HEK293 (cell line): ENCODE results near the gene WNT5B.

Experiments used
- CTCF ChIA-PET: fragments of 350-600 bp; formaldehyde crosslinking; extraction: SDS; loops from one replicate; lab custom pipeline; 2021; ENCODE audit warnings: antibody characterized with exemption; lab: Yijun Ruan, JAX
- POLR2A ChIA-PET: fragments of 300-600 bp; formaldehyde crosslinking; extraction: SDS; loops from one replicate; lab custom pipeline; 2020; ENCODE audit warnings: antibody characterized with exemption, inconsistent platforms; lab: Yijun Ruan, JAX
- H3K27ac ChIP-seq: fragments of 200-500 bp; sonication (Bioruptor generic); 2 replicates; pipeline ENCODE4 v1.5.1; 2014; ENCODE audit warnings: low read depth, low read length, control low read depth, inconsistent platforms; ENCODE audit errors: extremely low read depth
- H3K36me3 ChIP-seq, 2 experiments: fragments of 200-500 bp in 1 of 2; sonication (Bioruptor generic) in 1 of 2; 1 replicate in 1 of 2; 2 replicates in 1 of 2; pipeline ENCODE4 v1.5.1; 2014 to 2017; ENCODE audit warnings: inconsistent platforms in 2 of 2, low read length in 2 of 2; ENCODE audit not compliant: control insufficient read depth in 2 of 2, insufficient read depth in 1 of 2
- H3K4me1 ChIP-seq: fragments of 200-500 bp; sonication (Bioruptor generic); 2 replicates; pipeline ENCODE4 v1.5.1; 2014; ENCODE audit warnings: mild to moderate bottlenecking, low read length, inconsistent platforms; ENCODE audit not compliant: control insufficient read depth, insufficient read depth
- H3K4me3 ChIP-seq: 2 replicates; pipeline ENCODE4 v1.5.1; 2011; ENCODE audit warnings: low read depth, mild to moderate bottlenecking, control low read depth, low read length, moderate library complexity
- H3K9me3 ChIP-seq: fragments of 200-500 bp; sonication (Bioruptor generic); 2 replicates; pipeline ENCODE4 v1.5.1; 2014; ENCODE audit warnings: low read depth, low read length, inconsistent platforms; ENCODE audit not compliant: control insufficient read depth, insufficient read depth
- GLI4 ChIP-seq: fragments of 450-650 bp; formaldehyde crosslinking; IDR thresholded peaks from 2 replicates; pipeline ENCODE4 v1.5.1; 2016; ENCODE audit warnings: missing biosample characterization, missing genetic modification characterization
- HOXD13 ChIP-seq: sonication (generic); formaldehyde crosslinking; IDR thresholded peaks from 2 replicates; pipeline ENCODE4 v1.8.0; 2022; ENCODE audit warnings: missing genetic modification reagents, borderline replicate concordance
- KLF10 ChIP-seq: fragments of 450-650 bp; IDR thresholded peaks from 2 replicates; pipeline ENCODE4 v1.5.1; 2018; ENCODE audit warnings: missing biosample characterization, mild to moderate bottlenecking, missing genetic modification characterization
- MYNN ChIP-seq: fragments of 450-650 bp; formaldehyde crosslinking; IDR thresholded peaks from 2 replicates; pipeline ENCODE4 v1.5.1; 2016; ENCODE audit warnings: missing biosample characterization, missing genetic modification characterization, borderline replicate concordance
- SCRT1 ChIP-seq: fragments of 450-650 bp; formaldehyde crosslinking; IDR thresholded peaks from 2 replicates; pipeline ENCODE4 v1.5.1; 2016; ENCODE audit warnings: missing biosample characterization, missing genetic modification characterization, borderline replicate concordance
- SETDB1 ChIP-seq: IDR thresholded peaks from one replicate; pipeline ENCODE4 v1.6.1; 2017; ENCODE audit warnings: mild to moderate bottlenecking, low read length, moderate library complexity, mixed read lengths; ENCODE audit not compliant: insufficient read length
- SP3 ChIP-seq: fragments of 450-650 bp; formaldehyde crosslinking; IDR thresholded peaks from 2 replicates; pipeline ENCODE4 v1.5.1; 2016; ENCODE audit warnings: missing biosample characterization, missing genetic modification characterization
- ZBTB7A ChIP-seq: fragments of 450-650 bp; formaldehyde crosslinking; IDR thresholded peaks from 2 replicates; pipeline ENCODE4 v1.5.1; 2016; ENCODE audit warnings: low read depth, missing biosample characterization, missing genetic modification characterization
- ZNF157 ChIP-seq: fragments of 450-650 bp; formaldehyde crosslinking; IDR thresholded peaks from 2 replicates; pipeline ENCODE4 v1.5.1; 2016; ENCODE audit warnings: missing biosample characterization, missing genetic modification characterization
- ZNF223 ChIP-seq: fragments of 450-650 bp; formaldehyde crosslinking; IDR thresholded peaks from 2 replicates; pipeline ENCODE4 v1.5.1; 2016; ENCODE audit warnings: missing biosample characterization, missing genetic modification characterization
- ZNF341 ChIP-seq: fragments of 450-650 bp; formaldehyde crosslinking; IDR thresholded peaks from 2 replicates; pipeline ENCODE4; 2016; ENCODE audit warnings: low read depth, missing biosample characterization, missing genetic modification characterization
- ZNF394 ChIP-seq: fragments of 450-650 bp; formaldehyde crosslinking; IDR thresholded peaks from 2 replicates; pipeline ENCODE4 v1.5.1; 2016; ENCODE audit warnings: missing biosample characterization, missing genetic modification characterization, mild to moderate bottlenecking, moderate library complexity, borderline replicate concordance
- ZNF514 ChIP-seq: fragments of 450-650 bp; formaldehyde crosslinking; IDR thresholded peaks from 2 replicates; pipeline ENCODE4 v1.5.1; 2016; ENCODE audit warnings: missing biosample characterization, missing genetic modification characterization
- ZNF549 ChIP-seq: fragments of 450-650 bp; IDR thresholded peaks from 2 replicates; pipeline ENCODE4 v1.5.1; 2018; ENCODE audit warnings: missing biosample characterization, missing genetic modification characterization, mild to moderate bottlenecking, inconsistent platforms, moderate library complexity
- ZNF571 ChIP-seq: fragments of 450-650 bp; formaldehyde crosslinking; IDR thresholded peaks from 2 replicates; pipeline ENCODE4 v1.5.0; 2017; ENCODE audit warnings: missing biosample characterization, missing genetic modification characterization
- ZNF629 ChIP-seq: fragments of 450-650 bp; formaldehyde crosslinking; IDR thresholded peaks from 2 replicates; pipeline ENCODE4 v1.5.1; 2017; ENCODE audit warnings: missing biosample characterization, missing genetic modification characterization
- ZNF664 ChIP-seq: fragments of 450-650 bp; formaldehyde crosslinking; IDR thresholded peaks from 2 replicates; pipeline ENCODE4 v1.5.1; 2016; ENCODE audit warnings: missing biosample characterization, missing genetic modification characterization
- ZNF785 ChIP-seq: fragments of 450-650 bp; formaldehyde crosslinking; IDR thresholded peaks from 2 replicates; pipeline ENCODE4 v1.5.1; 2016; ENCODE audit warnings: missing biosample characterization, missing genetic modification characterization
- ZNF791 ChIP-seq: fragments of 450-650 bp; formaldehyde crosslinking; IDR thresholded peaks from 2 replicates; pipeline ENCODE4 v1.5.1; 2016; ENCODE audit warnings: missing biosample characterization, missing genetic modification characterization
- TF ChIP-seq, protein P1 (sequence below): fragments of 450-650 bp; formaldehyde crosslinking; IDR thresholded peaks from 2 replicates; pipeline ENCODE4 v1.5.1; 2016; ENCODE audit warnings: missing biosample characterization, missing genetic modification characterization
- TF ChIP-seq, protein P2 (sequence below): fragments of 450-650 bp; formaldehyde crosslinking; IDR thresholded peaks from 2 replicates; pipeline ENCODE4 v1.5.0; 2017; ENCODE audit warnings: missing biosample characterization, missing genetic modification characterization, borderline replicate concordance
- TF ChIP-seq, protein P3 (sequence below): fragments of 450-650 bp; formaldehyde crosslinking; IDR thresholded peaks from 2 replicates; pipeline ENCODE4 v1.5.1; 2016; ENCODE audit warnings: missing biosample characterization, missing genetic modification characterization, low read depth
- TF ChIP-seq, protein P4 (sequence below): fragments of 450-650 bp; formaldehyde crosslinking; IDR thresholded peaks from 2 replicates; pipeline ENCODE4 v1.5.1; 2016; ENCODE audit warnings: missing biosample characterization, missing genetic modification characterization

Gene WNT5B

DNA sequence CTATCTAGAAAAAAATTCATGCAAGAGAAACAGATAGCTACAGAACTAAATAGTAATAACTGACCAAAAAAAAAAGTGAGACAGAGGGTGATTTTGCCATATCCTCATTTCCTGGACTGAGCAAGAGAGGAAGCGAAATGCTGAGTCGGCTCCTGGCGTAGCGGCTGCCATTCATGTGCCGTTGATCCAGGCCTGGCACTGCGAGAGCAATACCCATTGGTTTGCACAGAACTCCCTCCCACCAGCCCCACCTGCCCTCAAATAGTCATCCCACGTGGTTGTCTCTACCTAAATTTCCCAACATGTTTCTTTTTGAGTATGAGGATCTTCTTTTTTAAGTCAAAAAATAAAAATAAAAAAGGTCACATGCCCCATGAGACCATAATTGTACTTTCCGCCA, 9.4 kb upstream of the WNT5B start (continued):
- TF ChIP-seq HOXD13 (CRISPR knock-in tag) (no peak), ZNF549 (tag by site-specific recombination) (no peak), ZNF514 (tag by site-specific recombination) (no peak), ZNF629 (tag by site-specific recombination) (no peak)

DNA sequence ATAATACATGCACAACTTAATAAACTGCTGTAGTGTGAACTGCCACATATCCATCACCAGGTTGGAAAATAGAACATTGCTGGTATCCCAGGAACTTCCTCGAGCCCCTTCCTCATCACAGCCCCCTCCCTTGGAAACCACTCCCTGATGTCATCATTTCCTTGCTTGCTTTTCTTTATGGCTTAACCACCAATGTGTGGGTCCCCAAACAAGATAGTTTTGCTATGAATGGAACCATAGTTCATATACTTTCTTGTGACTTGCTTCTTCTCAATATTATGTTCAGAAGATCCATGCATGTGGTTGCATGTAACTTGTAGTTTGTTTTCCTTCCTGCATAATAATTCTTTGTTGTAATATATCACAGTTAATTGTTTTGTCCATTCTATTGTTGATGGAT, 8.9 kb upstream of the WNT5B start:
- TF ChIP-seq ZNF785 (no peak), SP3 (no peak), ZNF791 (no peak), SETDB1 (no peak), ZNF394 (tag by site-specific recombination) (no peak), ZNF549 (tag by site-specific recombination) (no peak), KLF10 (tag by site-specific recombination) (no peak), ZBTB7A (tag by site-specific recombination) (no peak), ZNF571 (tag by site-specific recombination) (no peak), MYNN (tag by site-specific recombination) (no peak), ZNF157 (tag by site-specific recombination) (no peak), SCRT1 (tag by site-specific recombination) (no peak), ZNF223 (tag by site-specific recombination) (no peak), ZNF664 (tag by site-specific recombination) (no peak), GLI4 (tag by site-specific recombination) (no peak), ZNF341 (tag by site-specific recombination) (no peak)
- TF ChIP-seq, protein P1, sequence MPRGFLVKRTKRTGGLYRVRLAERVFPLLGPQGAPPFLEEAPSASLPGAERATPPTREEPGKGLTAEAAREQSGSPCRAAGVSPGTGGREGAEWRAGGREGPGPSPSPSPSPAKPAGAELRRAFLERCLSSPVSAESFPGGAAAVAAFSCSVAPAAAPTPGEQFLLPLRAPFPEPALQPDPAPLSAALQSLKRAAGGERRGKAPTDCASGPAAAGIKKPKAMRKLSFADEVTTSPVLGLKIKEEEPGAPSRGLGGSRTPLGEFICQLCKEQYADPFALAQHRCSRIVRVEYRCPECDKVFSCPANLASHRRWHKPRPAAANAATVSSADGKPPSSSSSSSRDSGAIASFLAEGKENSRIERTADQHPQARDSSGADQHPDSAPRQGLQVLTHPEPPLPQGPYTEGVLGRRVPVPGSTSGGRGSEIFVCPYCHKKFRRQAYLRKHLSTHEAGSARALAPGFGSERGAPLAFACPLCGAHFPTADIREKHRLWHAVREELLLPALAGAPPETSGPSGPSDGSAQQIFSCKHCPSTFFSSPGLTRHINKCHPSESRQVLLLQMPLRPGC: no peak
- TF ChIP-seq, protein P2, sequence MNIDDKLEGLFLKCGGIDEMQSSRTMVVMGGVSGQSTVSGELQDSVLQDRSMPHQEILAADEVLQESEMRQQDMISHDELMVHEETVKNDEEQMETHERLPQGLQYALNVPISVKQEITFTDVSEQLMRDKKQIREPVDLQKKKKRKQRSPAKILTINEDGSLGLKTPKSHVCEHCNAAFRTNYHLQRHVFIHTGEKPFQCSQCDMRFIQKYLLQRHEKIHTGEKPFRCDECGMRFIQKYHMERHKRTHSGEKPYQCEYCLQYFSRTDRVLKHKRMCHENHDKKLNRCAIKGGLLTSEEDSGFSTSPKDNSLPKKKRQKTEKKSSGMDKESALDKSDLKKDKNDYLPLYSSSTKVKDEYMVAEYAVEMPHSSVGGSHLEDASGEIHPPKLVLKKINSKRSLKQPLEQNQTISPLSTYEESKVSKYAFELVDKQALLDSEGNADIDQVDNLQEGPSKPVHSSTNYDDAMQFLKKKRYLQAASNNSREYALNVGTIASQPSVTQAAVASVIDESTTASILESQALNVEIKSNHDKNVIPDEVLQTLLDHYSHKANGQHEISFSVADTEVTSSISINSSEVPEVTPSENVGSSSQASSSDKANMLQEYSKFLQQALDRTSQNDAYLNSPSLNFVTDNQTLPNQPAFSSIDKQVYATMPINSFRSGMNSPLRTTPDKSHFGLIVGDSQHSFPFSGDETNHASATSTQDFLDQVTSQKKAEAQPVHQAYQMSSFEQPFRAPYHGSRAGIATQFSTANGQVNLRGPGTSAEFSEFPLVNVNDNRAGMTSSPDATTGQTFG (tag by site-specific recombination): no peak
- TF ChIP-seq, protein P3, sequence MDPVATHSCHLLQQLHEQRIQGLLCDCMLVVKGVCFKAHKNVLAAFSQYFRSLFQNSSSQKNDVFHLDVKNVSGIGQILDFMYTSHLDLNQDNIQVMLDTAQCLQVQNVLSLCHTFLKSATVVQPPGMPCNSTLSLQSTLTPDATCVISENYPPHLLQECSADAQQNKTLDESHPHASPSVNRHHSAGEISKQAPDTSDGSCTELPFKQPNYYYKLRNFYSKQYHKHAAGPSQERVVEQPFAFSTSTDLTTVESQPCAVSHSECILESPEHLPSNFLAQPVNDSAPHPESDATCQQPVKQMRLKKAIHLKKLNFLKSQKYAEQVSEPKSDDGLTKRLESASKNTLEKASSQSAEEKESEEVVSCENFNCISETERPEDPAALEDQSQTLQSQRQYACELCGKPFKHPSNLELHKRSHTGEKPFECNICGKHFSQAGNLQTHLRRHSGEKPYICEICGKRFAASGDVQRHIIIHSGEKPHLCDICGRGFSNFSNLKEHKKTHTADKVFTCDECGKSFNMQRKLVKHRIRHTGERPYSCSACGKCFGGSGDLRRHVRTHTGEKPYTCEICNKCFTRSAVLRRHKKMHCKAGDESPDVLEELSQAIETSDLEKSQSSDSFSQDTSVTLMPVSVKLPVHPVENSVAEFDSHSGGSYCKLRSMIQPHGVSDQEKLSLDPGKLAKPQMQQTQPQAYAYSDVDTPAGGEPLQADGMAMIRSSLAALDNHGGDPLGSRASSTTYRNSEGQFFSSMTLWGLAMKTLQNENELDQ: no peak
- TF ChIP-seq, protein P4, sequence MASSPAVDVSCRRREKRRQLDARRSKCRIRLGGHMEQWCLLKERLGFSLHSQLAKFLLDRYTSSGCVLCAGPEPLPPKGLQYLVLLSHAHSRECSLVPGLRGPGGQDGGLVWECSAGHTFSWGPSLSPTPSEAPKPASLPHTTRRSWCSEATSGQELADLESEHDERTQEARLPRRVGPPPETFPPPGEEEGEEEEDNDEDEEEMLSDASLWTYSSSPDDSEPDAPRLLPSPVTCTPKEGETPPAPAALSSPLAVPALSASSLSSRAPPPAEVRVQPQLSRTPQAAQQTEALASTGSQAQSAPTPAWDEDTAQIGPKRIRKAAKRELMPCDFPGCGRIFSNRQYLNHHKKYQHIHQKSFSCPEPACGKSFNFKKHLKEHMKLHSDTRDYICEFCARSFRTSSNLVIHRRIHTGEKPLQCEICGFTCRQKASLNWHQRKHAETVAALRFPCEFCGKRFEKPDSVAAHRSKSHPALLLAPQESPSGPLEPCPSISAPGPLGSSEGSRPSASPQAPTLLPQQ (tag by site-specific recombination): no peak
- Histone ChIP-seq H3K4me1 (peaks cover 7% of the 10 kb centered on the region), H3K27ac (no peak overlapping the region), H3K9me3 (no peaks in the 10 kb centered on the region), H3K4me3 (no peak overlapping the region), H3K36me3 (no peaks in the 10 kb centered on the region)
- ChIA-PET POLR2A (no interaction called here), CTCF (interaction anchor here (1.0 kb wide), 1 partner anchor 32 kb away, joined by 3 read pairs; no protein-coding TSS in a partner anchor)
